Hair follicle dermal papilla cell (primary cell): ENCODE measurements around the gene TBC1D3E. TPM values are rescaled to one million over a fixed set of nuclear protein-coding genes. Genes with fewer than 3 reads are reported as not detected.

ENCODE experiments used
- small RNA-seq: library from RNA; depleted of rRNA; stranded (forward); fragments of <200 nt; gene quantifications from one replicate; pipeline ENCODE3, GENCODE V24; 2012
- total RNA-seq: library from RNA; depleted of rRNA; stranded (reverse); fragments of >200 nt; gene quantifications from 2 replicates; pipeline ENCODE4 v1.2.3, GENCODE V29; 2012

The TBC1D3E gene
- not detected in 2 replicates for total RNA-seq

GRCh38 chr17:38127651-38128050 lies at the start of gene TBC1D3E:
Gene TBC1D3E (plus strand): TSS chr17:38127951. CDS start chr17:38129496, 1,545 bp downstream.

Small RNAs within 50 kb of the gene (small RNA-seq; reads per million reads assigned to genes)
- not detected for gene RF00019
- gene RNA5SP526, result not detected

Other genes with a start within 250 kb of the TBC1D3E start
- gene TBC1D3K, start 203.5 kb upstream of the TBC1D3E start, total RNA-seq, result not detected in 2 replicates
- gene TBC1D3L, start 138.9 kb upstream of the TBC1D3E start, total RNA-seq, result 1.2 and 3.7 TPM in 2 replicates
- gene TBC1D3D, start 124.0 kb upstream of the TBC1D3E start, total RNA-seq, result not detected in 2 replicates
- 1.3 TPM in 1 of 2 replicates, not detected in the other for gene TBC1D3C, start 59.3 kb upstream of the TBC1D3E start, total RNA-seq
- gene TBC1D3, start 64.6 kb downstream of the TBC1D3E start, total RNA-seq, result not detected in 2 replicates
- gene MRPL45, start 169.2 kb downstream of the TBC1D3E start, total RNA-seq, result 29.9 and 31.7 TPM in 2 replicates
- not detected in 2 replicates for gene GPR179, start 216.0 kb downstream of the TBC1D3E start, total RNA-seq
- 13.7 and 21.6 TPM in 2 replicates for gene SOCS7, start 223.9 kb downstream of the TBC1D3E start, total RNA-seq